Spleen (tissue), 11 donors: ENCODE results near the gene CDC27. TPM values are rescaled to one million over a fixed set of nuclear protein-coding genes. Genes with fewer than 3 reads are reported as not detected.

ENCODE experiments used
- DNase-seq: peaks from one replicate; pipeline ENCODE4 v3.0.0-alpha.2; 2020
- H3K27ac ChIP-seq, 8 donors: fragments of 200-600 bp; sonication (generic) in 7 of 8; 1 replicate in 4 of 8; 2 replicates in 4 of 8; pipeline versions ENCODE4 v1.5.0 to v1.8.0; 2016 to 2021; ENCODE audit warnings: inconsistent platforms in 4 of 8, mild to moderate bottlenecking in 4 of 8, moderate library complexity in 1 of 8
- H3K27me3 ChIP-seq, 7 donors: fragments of 200-600 bp; sonication (generic) in 6 of 7; replicated peaks in 1 of 7; 1 replicate in 4 of 7; 2 replicates in 3 of 7; pipeline versions ENCODE4 v1.5.0 to v1.8.0; 2016 to 2021; ENCODE audit warnings: inconsistent platforms in 3 of 7, mild to moderate bottlenecking in 1 of 7
- H3K36me3 ChIP-seq, 6 donors: fragments of 200-600 bp; sonication (generic) in 5 of 6; 1 replicate in 4 of 6; 2 replicates in 2 of 6; pipeline versions ENCODE4 v1.5.0 to v1.8.0; 2016 to 2021; ENCODE audit warnings: inconsistent platforms in 2 of 6
- H3K4me1 ChIP-seq, 6 donors: fragments of 200-600 bp; sonication (generic) in 5 of 6; 1 replicate in 3 of 6; 2 replicates in 3 of 6; pipeline versions ENCODE4 v1.5.0 to v1.8.0; 2016 to 2021; ENCODE audit warnings: inconsistent platforms in 3 of 6
- H3K4me3 ChIP-seq, 8 donors: fragments of 200-600 bp; sonication (generic) in 7 of 8; 1 replicate in 4 of 8; 2 replicates in 4 of 8; pipeline versions ENCODE4 v1.5.0 to v1.8.0; 2016 to 2021; ENCODE audit warnings: inconsistent platforms in 4 of 8, mild to moderate bottlenecking in 4 of 8, moderate library complexity in 2 of 8
- H3K9me3 ChIP-seq, 8 donors: fragments of 200-600 bp; sonication (generic) in 7 of 8; 1 replicate in 4 of 8; 2 replicates in 4 of 8; pipeline versions ENCODE4 v1.5.0 to v1.8.0; 2016 to 2021; ENCODE audit warnings: inconsistent platforms in 4 of 8
- CTCF ChIP-seq, 11 experiments: fragments of 200-600 bp in 7 of 11; fragments of 450-650 bp in 4 of 11; sonication (generic) in 4 of 11; IDR thresholded peaks in 8 of 11; conservative IDR thresholded peaks in 3 of 11; 1 replicate in 7 of 11; 2 replicates in 4 of 11; pipeline versions ENCODE4 v1.4.0 to v1.8.0; 2016 to 2021; ENCODE audit warnings: antibody characterized with exemption in 11 of 11, inconsistent platforms in 4 of 11, mild to moderate bottlenecking in 1 of 11
- POLR2A ChIP-seq, 3 donors: fragments of 450-650 bp; IDR thresholded peaks; one replicate each; pipeline ENCODE4 v1.5.1; 2017; ENCODE audit warnings: antibody characterized with exemption in 3 of 3, mild to moderate bottlenecking in 1 of 3
- POLR2AphosphoS5 ChIP-seq, 3 donors: sonication (generic); formaldehyde crosslinking; IDR thresholded peaks; one replicate each; pipeline ENCODE4 v1.5.1; 2017; ENCODE audit warnings: antibody characterized with exemption in 3 of 3
- WGBS, 5 donors: extraction: QIAGEN DNeasy Blood & Tissue Kit in 3 of 5; methylation state at CpG; one replicate each; pipeline versions ENCODE4 v1.1.5 to v1.1.7; 2013 to 2018; 5-methylcytosine and 5-hydroxymethylcytosine counted together
- intact Hi-C: fragments of 100-400 bp; cut with DNase I; formaldehyde crosslinking; loops from one replicate; pipeline ENCODE4 v1.15.0; 2023; ENCODE audit warnings: low total_unique reads
- polyA plus RNA-seq, 3 donors: library from polyadenylated mRNA; stranded (reverse); fragments of 200-250 nt; gene quantifications; one replicate each; pipeline ENCODE4 v1.2.1, GENCODE V29; 2013
- total RNA-seq, 7 donors: library from RNA; depleted of rRNA in 3 of 7; stranded (reverse); fragments of >200 nt in 3 of 7; fragmentation: NEBNext Ultra II Directional in 4 of 7; extraction: Animal tissue kit (Norgen Biotek cat#: 25700) in 4 of 7; gene quantifications; one replicate each; pipeline versions ENCODE4 v1.1.0 to v1.2.1, GENCODE V29; 2016 to 2021
- donor health status: healthy with polysubstance abuse.
- donor health status: DM: no; HTN: no; CAD: no; lungs with moderate emphysema.
- donor health status: DM: no; HTN: no; CAD: no.
- donor health status: Bipolar disorder and iron deficiency.
- donor health status: healthy.
- donor health status: DM: no; HTN: no; CAD: no.
- donor health status: DM: yes; HTN: yes; CAD: no.

CDC27 gene
- total and polyA plus RNA-seq, 10 donors, result 14.0 to 94.5 (median 75.8) TPM

DNA sequence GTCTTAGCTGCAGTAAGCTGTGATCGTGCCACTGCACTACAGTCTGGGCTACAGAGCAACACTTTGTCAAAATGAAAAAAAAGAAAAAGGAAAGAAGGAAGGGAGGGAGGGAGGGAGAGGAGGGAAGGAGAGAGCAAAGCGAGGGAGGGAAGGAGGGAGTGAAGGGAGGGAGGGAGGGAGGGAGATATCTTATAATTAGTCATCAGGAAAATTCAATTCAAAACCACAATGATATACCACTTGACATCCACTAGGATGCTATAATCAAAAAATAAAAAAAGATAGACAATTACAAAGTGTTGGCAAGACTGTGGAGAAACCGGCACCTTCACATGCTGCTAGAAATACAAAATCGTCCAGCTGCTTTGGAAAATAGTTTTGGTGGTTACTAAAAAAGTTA, 93.8 kb downstream of the CDC27 start:
- Histone ChIP-seq H3K27me3 (no peaks in the 10 kb centered on the region), H3K4me1 (peaks cover 7 to 74% (median 28%) of the 10 kb centered on the region in 6 donors), H3K9me3 (peaks cover 0 to 5% (median 0%) of the 10 kb centered on the region in 8 donors), H3K27ac (no peak overlapping the region), H3K4me3 (no peak overlapping the region), H3K36me3 (no peaks in the 10 kb centered on the region)
- no peak for DNase-seq
- intact Hi-C loops, result no loop called here
- WGBS, 5 donors, result 64 to 86% (median 72%) methylated on average over 4 of the region's 4 CpGs
- TF ChIP-seq CTCF (IDR thresholded peaks at IDR 0.05 in 8 of 11, conservative IDR thresholded peaks at IDR 0.05 in 3 of 11) (no peak), POLR2A (IDR thresholded peaks at IDR 0.05) (no peak)

DNA sequence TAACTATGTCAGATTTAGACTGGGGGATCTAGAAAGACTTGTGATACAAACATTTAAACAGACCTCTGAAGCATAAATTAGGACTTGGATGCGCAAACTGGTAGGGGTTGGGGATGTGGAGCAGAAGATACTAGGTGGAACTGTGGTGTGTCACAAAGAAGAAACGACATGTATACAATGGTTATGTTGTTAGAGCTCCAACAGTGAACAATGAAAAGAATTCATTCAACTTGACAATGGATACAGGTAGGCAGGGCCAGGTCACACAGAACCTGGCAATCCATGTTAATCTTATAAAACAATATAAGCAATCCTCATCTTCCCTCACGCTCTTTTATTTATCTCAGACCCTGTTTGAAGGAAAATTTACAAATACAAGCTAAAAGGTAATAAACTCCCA, 102.0 kb downstream of the CDC27 start:
- peaks cover 0 to 30% (median 0%) of the 10 kb centered on the region in 6 donors for H3K4me1 ChIP-seq
- no peak for DNase-seq
- intact Hi-C loops, result no loop called here
- no peaks in the 10 kb centered on the region for H3K27me3 ChIP-seq
- 92 to 98% (median 96%) methylated on average over 3 of the region's 3 CpGs for WGBS, 5 donors
- peaks cover 0 to under 1% (median under 1%) of the 10 kb centered on the region in 6 donors for H3K36me3 ChIP-seq
- no peak for TF ChIP-seq CTCF (IDR thresholded peaks at IDR 0.05 in 8 of 11, conservative IDR thresholded peaks at IDR 0.05 in 3 of 11)
- no peaks in the 10 kb centered on the region for H3K9me3 ChIP-seq
- H3K4me3 ChIP-seq, result no peak overlapping the region
- H3K27ac ChIP-seq, result no peak overlapping the region

DNA sequence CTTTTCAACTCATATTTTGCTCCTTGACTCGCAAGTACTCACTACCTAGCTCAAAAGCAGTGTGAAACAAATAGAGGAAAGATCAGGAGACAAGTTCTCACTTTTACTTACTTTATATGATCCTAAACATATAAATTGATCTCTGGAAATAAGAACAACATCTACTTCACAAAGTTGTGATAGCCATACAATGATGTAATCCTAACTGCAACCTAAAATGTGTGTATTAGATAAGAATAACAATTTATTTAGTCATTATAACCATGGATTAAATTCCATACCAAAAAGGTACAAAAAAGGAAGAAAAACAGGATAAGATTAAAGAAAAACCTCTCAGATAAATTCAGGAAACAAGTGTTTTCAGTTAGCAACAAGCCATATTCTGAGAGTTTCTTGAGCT, 103.4 kb downstream of the CDC27 start:
- DNase-seq, result no peak
- H3K27ac ChIP-seq, result no peak overlapping the region
- H3K4me1 ChIP-seq, result peaks cover 0 to 20% (median 0%) of the 10 kb centered on the region in 6 donors
- peaks cover 0 to 12% (median 2%) of the 10 kb centered on the region in 6 donors for H3K36me3 ChIP-seq
- H3K9me3 ChIP-seq, result no peaks in the 10 kb centered on the region
- no peak overlapping the region for H3K4me3 ChIP-seq
- 97 to 100% (median 100%) methylated on average over 1 of the region's 1 CpG for WGBS, 5 donors
- intact Hi-C loops, result no loop called here
- TF ChIP-seq CTCF (IDR thresholded peaks at IDR 0.05 in 8 of 11, conservative IDR thresholded peaks at IDR 0.05 in 3 of 11) (no peak), POLR2AphosphoS5 (IDR thresholded peaks at IDR 0.05) (no peak), POLR2A (IDR thresholded peaks at IDR 0.05) (no peak)
- no peaks in the 10 kb centered on the region for H3K27me3 ChIP-seq

GRCh38 chr17:47078801-47079200, 110.3 kb downstream of the CDC27 start:
- WGBS, 5 donors, result 87 to 96% (median 91%) methylated on average over 3 of the region's 3 CpGs
- intact Hi-C loops, result no loop called here

More at GRCh38 chr17:47078801-47079200, 110.3 kb downstream of the CDC27 start:
- H3K36me3 ChIP-seq, result peaks cover 0 to 22% (median 2%) of the 10 kb centered on the region in 6 donors
- no peak overlapping the region for H3K27ac ChIP-seq
- TF ChIP-seq POLR2A (IDR thresholded peaks at IDR 0.05) (no peak), POLR2AphosphoS5 (IDR thresholded peaks at IDR 0.05) (no peak), CTCF (IDR thresholded peaks at IDR 0.05 in 8 of 11, conservative IDR thresholded peaks at IDR 0.05 in 3 of 11) (no peak)
- no peaks in the 10 kb centered on the region for H3K27me3 ChIP-seq
- H3K9me3 ChIP-seq, result no peaks in the 10 kb centered on the region
- no peak overlapping the region for H3K4me3 ChIP-seq
- H3K4me1 ChIP-seq, result peaks cover 0 to 2% (median 0%) of the 10 kb centered on the region in 6 donors
- DNase-seq, result no peak
